Loucy (cell line): Measurements from ENCODE around the gene ATXN2.
A peak's percentile ranks its signal among the peaks of the same experiment; 100 is the strongest.

ENCODE experiments used
- H2AFZ ChIP-seq: fragments of 200-600 bp; sonication (generic); 2 replicates; pipeline ENCODE4 v1.6.0; 2016; ENCODE audit warnings: antibody characterized with exemption, mild to moderate bottlenecking, low read length, moderate library complexity
- H3F3A ChIP-seq: fragments of 200-600 bp; 2 replicates; pipeline ENCODE4 v1.6.0; 2016; ENCODE audit warnings: antibody characterized with exemption, low read depth, mild to moderate bottlenecking
- H3K27me3 ChIP-seq: fragments of 200-600 bp; sonication (generic); 2 replicates; pipeline ENCODE4 v1.6.1; 2014; ENCODE audit warnings: low read length, mild to moderate bottlenecking; ENCODE audit not compliant: insufficient read depth, poor library complexity, severe bottlenecking
- H3K36me3 ChIP-seq: fragments of 200-600 bp; sonication (generic); 2 replicates; pipeline ENCODE4 v1.6.1; 2016; ENCODE audit warnings: low read length; ENCODE audit not compliant: insufficient read depth
- H3K4me1 ChIP-seq: fragments of 200-600 bp; sonication (generic); 2 replicates; pipeline ENCODE4 v1.5.1; 2014; ENCODE audit warnings: low read length, mild to moderate bottlenecking; ENCODE audit not compliant: insufficient read depth, poor library complexity, severe bottlenecking
- H3K4me2 ChIP-seq: fragments of 200-600 bp; sonication (generic); 2 replicates; pipeline ENCODE4 v1.6.0; 2014; ENCODE audit warnings: antibody characterized with exemption, low read length, low read depth, mild to moderate bottlenecking; ENCODE audit not compliant: poor library complexity, severe bottlenecking
- H3K4me3 ChIP-seq: fragments of 200-600 bp; sonication (generic); 2 replicates; pipeline ENCODE4 v1.5.1; 2014; ENCODE audit warnings: low read length, mild to moderate bottlenecking, mixed read lengths; ENCODE audit not compliant: poor library complexity, severe bottlenecking
- H3K79me2 ChIP-seq: fragments of 200-600 bp; sonication (generic); 2 replicates; pipeline ENCODE4 v1.6.1; 2014; ENCODE audit warnings: low read length; ENCODE audit not compliant: insufficient read depth
- H3K9ac ChIP-seq: fragments of 200-600 bp; sonication (generic); 2 replicates; pipeline ENCODE4 v1.6.0; 2014; ENCODE audit warnings: mild to moderate bottlenecking, low read depth, low read length, moderate library complexity; ENCODE audit not compliant: poor library complexity, severe bottlenecking
- H3K9me2 ChIP-seq: fragments of 200-600 bp; sonication (generic); replicated peaks from 2 replicates; pipeline ENCODE4 v1.6.1; 2016; ENCODE audit warnings: low read depth, low read length, mixed read lengths
- H3K9me3 ChIP-seq: fragments of 200-600 bp; sonication (generic); 2 replicates; pipeline ENCODE4 v1.6.1; 2014; ENCODE audit warnings: mild to moderate bottlenecking, antibody characterized with exemption, low read length, low read depth; ENCODE audit not compliant: insufficient read depth
- H4K20me1 ChIP-seq: fragments of 200-600 bp; sonication (generic); 2 replicates; pipeline ENCODE4 v1.6.0; 2014; ENCODE audit warnings: antibody characterized with exemption, low read length, mild to moderate bottlenecking; ENCODE audit not compliant: insufficient read depth, poor library complexity, severe bottlenecking
- CTCF ChIP-seq: fragments of 200-600 bp; sonication (generic); conservative IDR thresholded peaks from 2 replicates; pipeline ENCODE4 v1.5.1; 2014; ENCODE audit warnings: mild to moderate bottlenecking, antibody characterized with exemption, low read length
- EZH2phosphoT487 ChIP-seq: fragments of 200-600 bp; IDR thresholded peaks from 2 replicates; pipeline ENCODE4 v1.6.1; 2018; ENCODE audit warnings: antibody characterized with exemption, mild to moderate bottlenecking, moderate library complexity, borderline replicate concordance

Gene ATXN2

DNA sequence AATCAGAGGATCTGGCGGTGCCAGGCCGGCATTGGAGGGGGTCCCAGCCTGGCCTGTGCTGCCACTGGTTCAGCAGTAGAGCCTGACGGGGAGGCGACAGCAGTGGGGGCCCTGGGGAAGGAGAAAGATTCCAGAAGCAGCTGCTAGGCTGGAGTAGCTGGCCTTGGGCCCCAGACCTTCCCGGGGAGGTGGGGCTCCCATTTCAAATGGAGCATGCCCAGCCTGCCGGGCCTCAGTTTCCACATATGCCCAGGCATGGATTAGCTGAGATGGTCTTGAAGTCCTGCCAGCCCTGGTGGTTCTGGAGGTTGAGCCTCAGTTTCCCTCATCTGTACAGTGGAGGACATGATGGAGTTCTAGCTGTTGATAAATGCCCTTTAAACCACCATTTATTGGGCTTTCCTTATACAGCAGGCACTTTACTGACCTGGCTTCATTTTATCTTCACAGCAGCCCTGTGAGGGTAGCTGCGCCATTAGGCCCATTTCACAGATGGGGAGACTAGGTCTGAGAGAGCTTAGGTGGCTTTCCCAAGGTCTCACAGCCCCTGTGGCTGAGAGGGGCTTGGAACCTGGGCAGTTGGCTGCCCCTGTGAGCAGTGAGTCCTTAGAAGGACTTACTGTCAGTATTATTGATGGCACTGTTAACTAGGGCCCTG lies 171.6 kb downstream of the ATXN2 start:
- peaks cover 8% of the 10 kb centered on the region; the same call in 1 of the 2 replicates for H3K36me3 ChIP-seq
- no peaks in the 10 kb centered on the region for H3K27me3 ChIP-seq
- no peaks in the 10 kb centered on the region for H3K9me2 ChIP-seq
- peaks cover 54% of the 10 kb centered on the region for H4K20me1 ChIP-seq
- no peaks in the 10 kb centered on the region for H3K9me3 ChIP-seq
- H3K4me1 ChIP-seq = peaks cover 69% of the 10 kb centered on the region
- H3F3A ChIP-seq = no peaks in the 10 kb centered on the region
- no peak overlapping the region for H3K4me3 ChIP-seq
- H3K9ac ChIP-seq = no peak overlapping the region
- no peak overlapping the region for H2AFZ ChIP-seq
- peaks cover 93% of the 10 kb centered on the region for H3K79me2 ChIP-seq
- TF ChIP-seq CTCF = no peak
- TF ChIP-seq EZH2phosphoT487 = no peak
- no peak overlapping the region for H3K4me2 ChIP-seq

GRCh38 chr12:111426344-111427185 lies 172.6 kb downstream of the ATXN2 start:
- Histone ChIP-seq H3K4me2 (peak overlapping the region; percentile 42), H3K79me2 (peaks cover 92% of the 10 kb centered on the region)

GRCh38 chr12:111425655-111426054 lies 173.5 kb downstream of the ATXN2 start:
- Histone ChIP-seq H3K4me1 (peaks cover 53% of the 10 kb centered on the region), H4K20me1 (peaks cover 48% of the 10 kb centered on the region), H3K9ac (no peak overlapping the region), H3K4me3 (no peak overlapping the region), H3K9me2 (no peaks in the 10 kb centered on the region), H3K4me2 (peak overlapping the region; percentile 42), H3K9me3 (no peaks in the 10 kb centered on the region), H3K79me2 (peaks cover 92% of the 10 kb centered on the region), H2AFZ (no peak overlapping the region), H3F3A (no peaks in the 10 kb centered on the region), H3K27me3 (no peaks in the 10 kb centered on the region), H3K36me3 (peaks cover 17% of the 10 kb centered on the region; the same call in 1 of the 2 replicates)
- no peak for TF ChIP-seq EZH2phosphoT487
- TF ChIP-seq CTCF = no peak

More at GRCh38 chr12:111426344-111427185, 172.6 kb downstream of the ATXN2 start:
- no peak overlapping the region for H2AFZ ChIP-seq
- peaks cover 8% of the 10 kb centered on the region; the same call in 1 of the 2 replicates for H3K36me3 ChIP-seq
- H3K9me3 ChIP-seq = no peaks in the 10 kb centered on the region
- peaks cover 56% of the 10 kb centered on the region for H4K20me1 ChIP-seq
- no peaks in the 10 kb centered on the region for H3K9me2 ChIP-seq
- peaks cover 62% of the 10 kb centered on the region for H3K4me1 ChIP-seq
- H3K4me3 ChIP-seq = no peak overlapping the region
- H3K27me3 ChIP-seq = no peaks in the 10 kb centered on the region
- no peak for TF ChIP-seq CTCF
- TF ChIP-seq EZH2phosphoT487 = no peak
- no peak overlapping the region for H3K9ac ChIP-seq
- H3F3A ChIP-seq = no peaks in the 10 kb centered on the region
